Measurements from ENCODE around the gene SEC24B.

Gene SEC24B

GRCh38 chr4:109588176-109588575, 154.6 kb downstream of the SEC24B start:
- DNase-seq: peak; percentile 62

GRCh38 chr4:109589119-109589518, 155.5 kb downstream of the SEC24B start:
- DNase-seq: no peak

- no peak for DNase-seq
These were observed 156.0 kb downstream of the SEC24B start for GRCh38 chr4:109589605-109590004.
